ENCODE data around the gene PAN3. TPM values are rescaled to one million over a fixed set of nuclear protein-coding genes. Genes with fewer than 3 reads are reported as not detected.

Gene PAN3
- polyA plus RNA-seq, 3 donors, result 44.8 to 62.1 (median 56.9) TPM

DNA sequence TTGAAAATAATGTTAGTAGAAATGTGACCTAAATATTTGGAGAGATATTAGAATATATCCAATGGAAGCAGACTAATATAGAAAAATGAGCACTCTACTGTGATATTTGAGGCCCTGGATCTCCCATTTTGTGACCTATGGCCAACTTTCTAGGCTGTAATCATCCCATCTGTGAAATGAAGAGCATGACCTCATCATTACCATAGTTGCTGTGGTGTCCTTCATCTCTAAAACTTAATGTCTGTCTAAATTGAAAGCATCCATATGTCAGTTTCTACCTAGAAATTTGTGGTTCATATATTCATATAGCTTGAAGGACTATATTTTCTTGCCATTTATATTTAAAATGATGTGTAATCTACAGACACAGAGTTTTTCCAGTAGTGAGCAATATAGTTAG, 41.6 kb downstream of the PAN3 start:
- DNase-seq (ENCODE audit: extremely low read depth in 1 of 11, low read depth in 9 of 11, low spot score in 4 of 11), result no peak

DNA sequence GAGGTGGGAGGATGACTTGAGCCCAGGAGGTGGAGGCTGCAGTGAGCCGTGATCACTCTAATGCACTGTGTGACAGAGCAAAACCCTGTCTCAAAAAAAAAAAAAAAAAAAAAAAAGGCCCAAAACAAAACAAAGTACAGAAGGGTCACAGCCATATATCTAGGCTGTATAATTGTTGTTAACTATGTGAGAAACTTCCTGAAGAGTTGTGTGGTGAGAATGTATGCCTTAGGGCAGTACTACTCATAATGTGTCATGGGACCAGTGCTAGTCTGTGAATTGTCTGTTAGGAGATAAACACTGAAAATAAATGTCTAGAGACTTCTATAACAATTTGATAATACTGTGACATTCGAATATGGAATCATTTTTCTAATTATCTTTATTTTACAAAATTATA, 43.1 kb downstream of the PAN3 start:
- no peak for DNase-seq (ENCODE audit: extremely low read depth in 1 of 11, low read depth in 9 of 11, low spot score in 4 of 11)

DNA sequence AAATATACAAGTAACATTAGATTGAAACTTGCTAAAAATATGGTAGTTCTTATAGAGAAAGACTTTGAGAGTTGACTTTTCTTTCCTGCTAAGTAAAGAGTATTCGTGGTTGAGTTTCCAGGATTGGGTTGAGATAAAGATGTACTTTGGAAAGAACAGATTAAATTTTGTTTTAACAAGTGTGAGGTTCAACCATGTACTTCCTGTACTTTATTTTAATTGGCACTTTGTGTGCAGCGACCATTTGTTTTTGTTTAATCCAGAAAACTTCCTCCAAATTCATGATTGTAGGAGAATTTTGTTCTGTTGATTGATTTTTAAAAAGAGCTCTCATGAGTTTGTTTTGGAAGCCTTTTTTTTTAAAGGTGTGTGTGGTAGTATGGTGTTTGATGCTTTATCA, 46.9 kb downstream of the PAN3 start:
- no peak for DNase-seq (ENCODE audit: extremely low read depth in 1 of 11, low read depth in 9 of 11, low spot score in 4 of 11)

GRCh38 chr13:28199089-28199488, 60.7 kb downstream of the PAN3 start:
- no peak for DNase-seq (ENCODE audit: extremely low read depth in 1 of 11, low read depth in 9 of 11, low spot score in 4 of 11)

GRCh38 chr13:28204043-28204442, 65.7 kb downstream of the PAN3 start:
- DNase-seq (ENCODE audit: extremely low read depth in 1 of 11, low read depth in 9 of 11, low spot score in 4 of 11), result no peak

- DNase-seq (ENCODE audit: extremely low read depth in 1 of 11, low read depth in 9 of 11, low spot score in 4 of 11), result no peak
These were observed 66.5 kb downstream of the PAN3 start for GRCh38 chr13:28204690-28205443.

GRCh38 chr13:28218679-28219078, 80.3 kb downstream of the PAN3 start:
- DNase-seq (ENCODE audit: extremely low read depth in 1 of 11, low read depth in 9 of 11, low spot score in 4 of 11), result no peak

GRCh38 chr13:28219408-28220099, 81.2 kb downstream of the PAN3 start:
- no peak for DNase-seq (ENCODE audit: extremely low read depth in 1 of 11, low read depth in 9 of 11, low spot score in 4 of 11)

DNA sequence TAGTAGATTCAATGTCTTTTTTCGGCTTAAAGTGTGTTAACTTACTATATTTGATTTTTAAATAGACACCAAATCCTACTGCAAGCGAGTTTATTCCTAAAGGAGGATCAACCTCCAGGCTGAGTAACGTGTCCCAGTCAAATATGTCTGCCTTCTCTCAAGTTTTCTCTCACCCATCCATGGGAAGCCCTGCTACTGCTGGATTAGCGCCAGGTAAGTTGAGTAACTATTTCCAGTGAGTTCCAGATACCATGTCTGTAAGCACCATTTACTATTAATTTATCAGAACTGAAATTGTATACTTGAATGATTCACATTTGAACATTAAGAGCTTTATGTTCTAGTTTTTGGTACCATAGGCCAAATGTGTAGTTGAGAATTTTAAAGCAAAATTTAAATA, 81.8 kb downstream of the PAN3 start:
- DNase-seq (ENCODE audit: extremely low read depth in 1 of 11, low read depth in 9 of 11, low spot score in 4 of 11), result no peak

DNA sequence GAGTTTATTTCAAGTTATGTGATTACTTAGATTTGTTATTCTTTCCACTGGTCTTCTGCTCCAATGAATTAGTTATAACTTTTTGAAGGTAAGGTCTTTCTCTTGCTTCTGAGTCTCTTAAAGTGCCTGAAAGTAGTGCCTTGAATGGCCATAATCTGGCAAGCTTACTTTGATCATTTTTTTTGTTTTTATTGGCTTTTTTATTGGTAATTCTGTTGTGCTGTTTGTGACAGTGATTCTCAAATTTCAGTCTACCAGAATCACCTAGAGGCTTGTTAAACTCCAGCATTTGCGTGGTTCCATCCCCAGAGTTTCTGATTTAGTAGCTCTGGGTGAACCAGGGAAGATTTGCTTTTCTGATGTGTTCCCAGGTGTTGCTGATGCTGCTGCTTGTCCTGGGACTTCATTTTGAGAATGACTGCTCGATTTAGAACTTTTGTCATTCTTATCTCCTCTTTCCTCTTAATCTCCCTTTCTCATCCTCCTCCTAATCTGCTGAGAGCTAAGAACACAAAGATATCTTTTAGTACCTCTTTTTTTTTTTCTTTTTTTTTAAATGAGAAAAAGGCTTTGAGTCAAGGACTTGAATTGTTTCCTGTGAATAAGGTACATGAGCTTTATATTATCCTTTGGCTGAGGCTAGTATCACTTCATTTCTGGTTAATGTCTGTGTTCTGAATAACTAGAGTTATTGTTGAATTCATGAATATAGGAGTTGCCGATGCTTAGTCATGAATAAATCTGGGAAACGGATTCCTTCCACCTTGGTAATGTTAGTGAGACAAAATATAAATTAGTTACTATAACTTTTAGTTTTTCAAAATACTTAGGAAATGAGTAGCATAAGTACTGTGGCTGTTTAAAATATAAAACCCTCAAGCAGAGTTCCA, 91.4 kb downstream of the PAN3 start:
- DNase-seq (ENCODE audit: extremely low read depth in 1 of 11, low read depth in 9 of 11, low spot score in 4 of 11), result no peak

- DNase-seq (ENCODE audit: extremely low read depth in 1 of 11, low read depth in 9 of 11, low spot score in 4 of 11), result no peak
These were observed 93.3 kb downstream of the PAN3 start for GRCh38 chr13:28231642-28232041.

DNA sequence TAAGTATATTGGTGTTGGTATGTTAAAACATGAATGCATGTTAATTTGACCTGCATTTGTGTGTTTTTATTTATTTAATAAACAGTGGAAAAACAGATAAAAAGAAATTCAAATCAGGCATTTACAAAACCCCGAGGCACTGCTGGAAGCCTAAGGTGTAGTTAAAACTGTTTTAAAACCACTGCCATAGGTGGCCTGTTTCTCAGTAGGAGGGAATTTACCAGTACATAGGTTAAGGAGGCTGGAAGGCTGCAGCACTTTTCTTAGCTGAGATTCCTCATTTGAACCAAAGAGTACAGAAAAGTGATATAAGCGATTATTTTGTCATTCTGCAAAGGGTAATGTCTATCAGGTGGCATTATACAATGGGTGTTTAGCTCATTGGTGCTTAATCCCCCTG, 99.6 kb downstream of the PAN3 start:
- DNase-seq (ENCODE audit: extremely low read depth in 1 of 11, low read depth in 9 of 11, low spot score in 4 of 11), result no peak

GRCh38 chr13:28239374-28239773, 101.0 kb downstream of the PAN3 start:
- DNase-seq (ENCODE audit: extremely low read depth in 1 of 11, low read depth in 9 of 11, low spot score in 4 of 11), result no peak

DNA sequence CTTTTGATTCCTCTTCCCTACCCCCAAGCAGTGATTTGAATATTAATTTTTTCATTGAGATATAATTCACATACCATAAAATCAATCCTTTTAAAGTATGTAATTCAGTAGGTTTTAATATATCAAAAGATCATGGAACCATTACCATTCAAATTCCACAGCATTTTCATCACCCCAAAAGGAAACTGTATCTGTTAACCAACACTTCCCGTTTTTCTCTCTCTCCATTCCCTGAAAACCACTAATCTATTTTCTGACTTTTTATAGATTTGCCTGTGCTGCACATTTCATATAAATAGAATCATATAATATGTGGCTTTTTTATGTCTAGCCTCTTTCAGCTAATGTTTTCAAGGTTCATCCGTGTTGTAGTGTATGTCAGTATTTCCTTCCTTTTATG, 107.1 kb downstream of the PAN3 start:
- DNase-seq (ENCODE audit: extremely low read depth in 1 of 11, low read depth in 9 of 11, low spot score in 4 of 11), result no peak

- no peak for DNase-seq (ENCODE audit: extremely low read depth in 1 of 11, low read depth in 9 of 11, low spot score in 4 of 11)
These were observed 108.5 kb downstream of the PAN3 start for GRCh38 chr13:28246891-28247290.

DNA sequence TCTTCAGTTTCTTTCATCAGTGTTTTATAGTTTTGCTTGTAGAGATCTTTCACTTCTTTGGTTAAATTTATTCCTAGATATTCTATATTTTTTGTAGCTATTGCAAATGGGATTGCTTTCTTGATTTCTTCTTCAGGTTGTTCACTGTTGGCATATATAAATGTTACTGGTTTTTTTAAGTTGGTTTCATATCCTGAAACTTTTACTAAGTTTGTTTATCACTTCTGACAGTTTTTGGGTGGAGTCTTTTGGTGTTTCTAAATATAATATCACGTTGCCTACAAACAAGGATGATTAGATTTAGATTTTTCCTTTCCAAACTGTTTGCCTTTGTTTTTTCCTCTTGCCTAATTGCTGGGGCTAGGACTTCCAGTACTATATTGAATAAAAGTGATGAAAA, 109.7 kb downstream of the PAN3 start:
- no peak for DNase-seq (ENCODE audit: extremely low read depth in 1 of 11, low read depth in 9 of 11, low spot score in 4 of 11)

GRCh38 chr13:28250542-28250941, 112.2 kb downstream of the PAN3 start:
- no peak for DNase-seq (ENCODE audit: extremely low read depth in 1 of 11, low read depth in 9 of 11, low spot score in 4 of 11)

- DNase-seq (ENCODE audit: extremely low read depth in 1 of 11, low read depth in 9 of 11, low spot score in 4 of 11), result no peak
These were observed 113.1 kb downstream of the PAN3 start for GRCh38 chr13:28251466-28251865.

GRCh38 chr13:28252547-28252946, 114.2 kb downstream of the PAN3 start:
- DNase-seq (ENCODE audit: extremely low read depth in 1 of 11, low read depth in 9 of 11, low spot score in 4 of 11), result no peak

DNA sequence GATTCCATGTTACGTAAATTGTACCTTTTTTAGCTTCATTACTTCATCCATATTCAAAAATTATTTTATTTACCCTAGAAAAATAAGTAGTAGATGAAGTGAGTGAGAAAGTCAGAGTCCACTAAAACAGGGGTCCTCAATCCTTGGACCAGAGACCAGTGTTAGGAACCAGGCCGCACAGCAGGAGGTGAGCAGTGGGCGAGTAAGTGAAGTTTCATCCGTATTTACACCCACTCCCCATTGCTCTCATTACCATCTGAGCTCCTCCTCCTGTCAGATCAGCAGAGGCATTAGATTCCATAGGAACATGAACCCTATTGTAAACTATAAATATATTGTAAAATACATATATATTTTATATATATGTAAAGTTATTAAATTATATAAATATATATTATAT, 119.0 kb downstream of the PAN3 start:
- DNase-seq (ENCODE audit: extremely low read depth in 1 of 11, low read depth in 9 of 11, low spot score in 4 of 11), result no peak
